Keratinocyte (primary cell): Measurements from ENCODE around the gene ADGRG1. TPM values are rescaled to one million over a fixed set of nuclear protein-coding genes. Genes with fewer than 3 reads are reported as not detected.

Source experiments
- DNase-seq: peaks from one replicate; pipeline ENCODE4 v3.0.0-alpha.2; 2011; ENCODE audit warnings: low read depth, missing footprints, low spot score
- FAIRE-seq: peaks from 2 replicates; lab custom pipeline; 2011; peaks lifted over from hg19 to GRCh38; lab: Jason Lieb, UNC
- H2AFZ ChIP-seq: 2 replicates; pipeline ENCODE4 v1.6.0; 2012; ENCODE audit warnings: low read length, control low read depth, inconsistent platforms; ENCODE audit not compliant: control insufficient read depth
- H3K27ac ChIP-seq: 2 replicates; pipeline ENCODE4 v1.5.1; 2011; ENCODE audit warnings: low read length; ENCODE audit not compliant: control insufficient read depth, insufficient read depth
- H3K27me3 ChIP-seq: 3 replicates; pipeline ENCODE4 v1.6.0; 2011; ENCODE audit warnings: low read length; ENCODE audit not compliant: control insufficient read depth, insufficient read depth; ENCODE audit errors: extremely low read depth
- H3K36me3 ChIP-seq, 2 experiments: 2 replicates in 1 of 2; 3 replicates in 1 of 2; pipeline ENCODE4 v1.5.1; 2011; ENCODE audit warnings: low read length in 2 of 2, mild to moderate bottlenecking in 1 of 2; ENCODE audit not compliant: control insufficient read depth in 2 of 2, insufficient read depth in 2 of 2; ENCODE audit errors: extremely low read depth in 1 of 2
- H3K4me1 ChIP-seq: 3 replicates; pipeline ENCODE4 v1.5.1; 2011; ENCODE audit warnings: low read length; ENCODE audit not compliant: control insufficient read depth, insufficient read depth; ENCODE audit errors: extremely low read depth
- H3K4me2 ChIP-seq: 3 replicates; pipeline ENCODE4 v1.6.0; 2011; ENCODE audit warnings: low read depth, low read length; ENCODE audit not compliant: control insufficient read depth, insufficient read depth; ENCODE audit errors: extremely low read depth
- H3K4me3 ChIP-seq, 3 experiments: fragments of 200-600 bp in 1 of 3; sonication (generic) in 1 of 3; 2 replicates in 2 of 3; 3 replicates in 1 of 3; pipeline ENCODE4 v1.5.1; 2011 to 2016; ENCODE audit warnings: low read length in 3 of 3, mild to moderate bottlenecking in 3 of 3, control low read depth in 2 of 3, inconsistent platforms in 1 of 3, low read depth in 1 of 3, mixed read lengths in 1 of 3, mixed run types in 1 of 3, moderate library complexity in 1 of 3; ENCODE audit not compliant: control insufficient read depth in 2 of 3, insufficient read depth in 2 of 3; ENCODE audit errors: extremely low read depth in 1 of 3
- H3K79me2 ChIP-seq: 2 replicates; pipeline ENCODE4 v1.6.0; 2012; ENCODE audit warnings: low read length; ENCODE audit not compliant: control insufficient read depth, insufficient read depth
- H3K9ac ChIP-seq: 3 replicates; pipeline ENCODE4 v1.6.0; 2011; ENCODE audit warnings: low read length; ENCODE audit not compliant: control insufficient read depth, insufficient read depth; ENCODE audit errors: extremely low read depth
- H3K9me1 ChIP-seq: 3 replicates; pipeline ENCODE4 v1.6.0; 2011; ENCODE audit warnings: low read length; ENCODE audit not compliant: control insufficient read depth, insufficient read depth; ENCODE audit errors: extremely low read depth
- H3K9me3 ChIP-seq: 2 replicates; pipeline ENCODE4 v1.5.1; 2012; ENCODE audit warnings: low read depth, low read length; ENCODE audit not compliant: control insufficient read depth
- H4K20me1 ChIP-seq: 3 replicates; pipeline ENCODE4 v1.6.0; 2011; ENCODE audit warnings: low read length; ENCODE audit not compliant: control insufficient read depth, insufficient read depth; ENCODE audit errors: extremely low read depth
- CTCF ChIP-seq, 3 experiments: IDR thresholded peaks in 1 of 3; conservative IDR thresholded peaks in 1 of 3; optimal IDR thresholded peaks in 1 of 3; 2 replicates in 2 of 3; 3 replicates in 1 of 3; pipeline versions ENCODE3 to v1.5.1; 2011; ENCODE audit warnings: low read length in 3 of 3, mild to moderate bottlenecking in 3 of 3, moderate library complexity in 2 of 3, control low read depth in 1 of 3, inconsistent platforms in 1 of 3; ENCODE audit not compliant: insufficient read depth in 2 of 3; ENCODE audit errors: extremely low read depth in 1 of 3
- EZH2 ChIP-seq: IDR thresholded peaks from one replicate; pipeline ENCODE4 v1.6.1; 2012; ENCODE audit warnings: inconsistent platforms, mild to moderate bottlenecking, low read length, moderate library complexity
- dilution Hi-C: fragments of 300-500 bp; cut with MboI; formaldehyde crosslinking; loops from one replicate; pipeline ENCODE4 v1.7.0; 2020; ENCODE audit warnings: low sequenced_read_pairs; ENCODE audit not compliant: extremely low pct_ligation_motif_present
- polyA plus RNA-seq, 5 experiments: library from polyadenylated mRNA; depleted of rRNA in 3 of 5; stranded (reverse) in 3 of 5; stranded (forward) in 1 of 5; unstranded in 1 of 5; fragments of >200 nt; gene quantifications; 1 replicate in 1 of 5; 2 replicates in 3 of 5; 3 replicates in 1 of 5; pipeline versions ENCODE4 v1.2.1 to v1.2.3, GENCODE V29; 2011 to 2012; ENCODE audit warnings: missing spikeins in 2 of 5, low read depth in 1 of 5, low replicate concordance in 1 of 5

Gene ADGRG1
- polyA plus RNA-seq, 1 donor (not counting 4 experiments of a cell fraction or from before 2014, with no cell fraction given): 28.4 TPM

DNA sequence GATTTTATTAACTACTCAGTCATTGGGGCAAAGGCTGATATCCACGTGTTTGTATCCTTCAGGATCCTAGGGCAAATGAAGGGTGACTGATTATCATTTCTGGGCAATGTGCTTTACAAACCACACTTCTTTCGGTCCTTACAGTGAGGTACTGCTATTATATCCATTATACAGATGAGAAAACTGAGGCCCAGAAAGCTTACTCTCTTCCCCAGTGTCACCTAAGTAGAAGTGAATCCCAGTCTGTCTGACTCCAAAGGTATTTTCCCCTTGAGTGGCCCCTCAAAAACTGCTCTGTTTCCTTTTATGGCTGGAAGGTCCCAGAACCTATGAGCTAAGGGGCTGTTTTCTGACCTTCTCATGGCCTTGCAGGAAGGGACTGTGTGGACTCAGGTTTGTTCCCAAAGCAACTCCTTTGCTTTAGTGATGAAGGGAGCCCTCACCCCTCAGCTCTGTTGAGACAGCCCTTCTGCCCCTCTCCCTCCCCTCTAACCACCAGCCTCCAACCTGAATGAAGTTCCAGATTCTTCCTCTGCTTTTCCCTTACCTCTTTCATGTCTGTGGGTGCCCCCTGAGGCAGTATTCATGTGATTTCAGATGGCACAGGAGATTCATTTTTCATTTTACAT, 27.4 kb upstream of the ADGRG1 start:
- no peaks in the 10 kb centered on the region for H4K20me1 ChIP-seq
- no peak for TF ChIP-seq EZH2
- TF ChIP-seq CTCF (optimal IDR thresholded peaks at IDR 0.05 in 1 of 3, IDR thresholded peaks at IDR 0.05 in 1 of 3, conservative IDR thresholded peaks at IDR 0.05 in 1 of 3; ENCODE audit: extremely low read depth in 1 of 3, insufficient read depth in 2 of 3, low read length in 3 of 3): no peak
- no peak overlapping the region for H3K4me2 ChIP-seq
- no peaks in the 10 kb centered on the region for H3K9me1 ChIP-seq
- no peaks in the 10 kb centered on the region for H3K27me3 ChIP-seq
- no peaks in the 10 kb centered on the region for H3K4me1 ChIP-seq
- no peaks in the 10 kb centered on the region for H3K36me3 ChIP-seq
- FAIRE-seq: no peak
- H3K9ac ChIP-seq: no peak overlapping the region
- H3K4me3 ChIP-seq: no peak overlapping the region
- H3K27ac ChIP-seq: no peak overlapping the region
- DNase-seq: no peak
- H3K9me3 ChIP-seq: no peaks in the 10 kb centered on the region
- no peaks in the 10 kb centered on the region for H3K79me2 ChIP-seq
- dilution Hi-C loops: no loop called here
- H2AFZ ChIP-seq: no peak overlapping the region

DNA sequence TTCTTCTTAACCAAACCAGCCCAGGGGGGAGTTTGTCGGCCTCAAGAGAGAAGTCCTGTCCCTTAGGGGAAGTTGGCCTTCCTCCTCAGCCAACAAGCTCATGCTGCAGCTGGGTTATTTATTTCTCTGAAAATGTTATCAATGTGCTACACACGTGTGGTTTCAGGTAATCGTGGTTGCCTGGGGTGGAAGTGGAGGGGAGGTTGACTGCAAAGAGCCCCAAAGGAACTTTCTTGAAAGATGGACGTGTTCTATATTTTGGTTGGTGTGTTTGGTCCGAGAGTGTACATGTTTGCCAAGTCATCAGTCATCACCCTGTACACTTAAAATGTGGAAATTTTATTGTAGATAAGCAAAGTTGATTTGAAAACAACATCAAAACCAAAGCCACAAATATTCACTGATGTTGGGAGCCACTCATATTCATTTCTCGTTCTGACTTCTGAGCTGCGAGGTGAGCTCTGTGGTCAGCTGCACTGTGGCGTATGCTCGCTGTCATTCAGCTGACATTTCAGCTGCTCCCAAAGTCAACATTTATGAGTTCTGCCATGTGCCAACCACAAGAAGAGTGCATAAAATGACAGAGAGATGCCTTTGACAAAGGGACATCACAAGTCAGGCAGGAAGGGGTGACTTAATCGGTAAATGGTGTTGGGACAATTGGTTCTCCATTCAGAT, 26.5 kb upstream of the ADGRG1 start:
- Histone ChIP-seq H3K27ac (no peak overlapping the region), H3K9me1 (no peaks in the 10 kb centered on the region), H3K4me3 (no peak overlapping the region), H3K27me3 (no peaks in the 10 kb centered on the region), H2AFZ (no peak overlapping the region), H3K4me1 (no peaks in the 10 kb centered on the region), H3K9ac (no peak overlapping the region), H3K9me3 (no peaks in the 10 kb centered on the region), H4K20me1 (no peaks in the 10 kb centered on the region), H3K4me2 (no peak overlapping the region), H3K36me3 (no peaks in the 10 kb centered on the region), H3K79me2 (no peaks in the 10 kb centered on the region)
- dilution Hi-C loops: no loop called here
- FAIRE-seq (no peak), DNase-seq (no peak)
- TF ChIP-seq CTCF (optimal IDR thresholded peaks at IDR 0.05 in 1 of 3, IDR thresholded peaks at IDR 0.05 in 1 of 3, conservative IDR thresholded peaks at IDR 0.05 in 1 of 3; ENCODE audit: extremely low read depth in 1 of 3, insufficient read depth in 2 of 3, low read length in 3 of 3) (no peak), EZH2 (no peak)
